ENCODE measurements around the gene MPDU1. TPM values are rescaled to one million over a fixed set of nuclear protein-coding genes. Genes with fewer than 3 reads are reported as not detected.
"Not testable (repeated sequence)": the region's sequence is repeated elsewhere in the genome, so short reads cannot be mapped to it uniquely, and the experiment has no call there.

MPDU1 gene
- total RNA-seq, 4 donors from 2014 or later, result 37.1 to 236 (median 125) TPM

GRCh38 chr17:7591596-7591995, 7.9 kb downstream of the MPDU1 start:
- peaks cover 0 to 9% (median 1%) of the 10 kb centered on the region in 4 donors for H3K4me1 ChIP-seq
- no peak for DNase-seq
- TF ChIP-seq, protein P1, sequence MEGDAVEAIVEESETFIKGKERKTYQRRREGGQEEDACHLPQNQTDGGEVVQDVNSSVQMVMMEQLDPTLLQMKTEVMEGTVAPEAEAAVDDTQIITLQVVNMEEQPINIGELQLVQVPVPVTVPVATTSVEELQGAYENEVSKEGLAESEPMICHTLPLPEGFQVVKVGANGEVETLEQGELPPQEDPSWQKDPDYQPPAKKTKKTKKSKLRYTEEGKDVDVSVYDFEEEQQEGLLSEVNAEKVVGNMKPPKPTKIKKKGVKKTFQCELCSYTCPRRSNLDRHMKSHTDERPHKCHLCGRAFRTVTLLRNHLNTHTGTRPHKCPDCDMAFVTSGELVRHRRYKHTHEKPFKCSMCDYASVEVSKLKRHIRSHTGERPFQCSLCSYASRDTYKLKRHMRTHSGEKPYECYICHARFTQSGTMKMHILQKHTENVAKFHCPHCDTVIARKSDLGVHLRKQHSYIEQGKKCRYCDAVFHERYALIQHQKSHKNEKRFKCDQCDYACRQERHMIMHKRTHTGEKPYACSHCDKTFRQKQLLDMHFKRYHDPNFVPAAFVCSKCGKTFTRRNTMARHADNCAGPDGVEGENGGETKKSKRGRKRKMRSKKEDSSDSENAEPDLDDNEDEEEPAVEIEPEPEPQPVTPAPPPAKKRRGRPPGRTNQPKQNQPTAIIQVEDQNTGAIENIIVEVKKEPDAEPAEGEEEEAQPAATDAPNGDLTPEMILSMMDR (IDR thresholded peaks at IDR 0.05), result no peak
- TF ChIP-seq POLR2A (IDR thresholded peaks at IDR 0.05), result no peak
- peaks cover 0 to 70% (median 0%) of the 10 kb centered on the region in 3 donors for H3K36me3 ChIP-seq
- no peak overlapping the region for H3K27ac ChIP-seq
- no peak overlapping the region for H3K4me3 ChIP-seq
- H3K9me3 ChIP-seq, result no peaks in the 10 kb centered on the region
- H3K27me3 ChIP-seq, result no peaks in the 10 kb centered on the region

- H3K36me3 ChIP-seq, result peaks cover 0 to 74% (median 0%) of the 10 kb centered on the region in 3 donors
- H3K4me3 ChIP-seq, result no peak overlapping the region
- H3K27ac ChIP-seq, result no peak overlapping the region
- no peaks in the 10 kb centered on the region for H3K9me3 ChIP-seq
- TF ChIP-seq, protein P1 (IDR thresholded peaks at IDR 0.05), result no peak
- TF ChIP-seq POLR2A (IDR thresholded peaks at IDR 0.05), result no peak
- H3K27me3 ChIP-seq, result no peaks in the 10 kb centered on the region
- no peak for DNase-seq
- peaks cover 0 to 16% (median 1%) of the 10 kb centered on the region in 4 donors for H3K4me1 ChIP-seq
These were observed 8.9 kb downstream of the MPDU1 start for GRCh38 chr17:7592422-7593021.

- TF ChIP-seq, protein P1 (IDR thresholded peaks at IDR 0.05), result no peak
- no peak for TF ChIP-seq POLR2A (IDR thresholded peaks at IDR 0.05)
- H3K36me3 ChIP-seq, result peaks cover 0 to 71% (median 0%) of the 10 kb centered on the region in 3 donors
- H3K27me3 ChIP-seq, result no peaks in the 10 kb centered on the region
- H3K4me1 ChIP-seq, result peaks cover 0 to 16% (median 1%) of the 10 kb centered on the region in 4 donors
- no peak for DNase-seq
- H3K27ac ChIP-seq, result no peak overlapping the region
- no peak overlapping the region for H3K4me3 ChIP-seq
- no peaks in the 10 kb centered on the region for H3K9me3 ChIP-seq
These were observed 9.6 kb downstream of the MPDU1 start for GRCh38 chr17:7593296-7593695.

DNA sequence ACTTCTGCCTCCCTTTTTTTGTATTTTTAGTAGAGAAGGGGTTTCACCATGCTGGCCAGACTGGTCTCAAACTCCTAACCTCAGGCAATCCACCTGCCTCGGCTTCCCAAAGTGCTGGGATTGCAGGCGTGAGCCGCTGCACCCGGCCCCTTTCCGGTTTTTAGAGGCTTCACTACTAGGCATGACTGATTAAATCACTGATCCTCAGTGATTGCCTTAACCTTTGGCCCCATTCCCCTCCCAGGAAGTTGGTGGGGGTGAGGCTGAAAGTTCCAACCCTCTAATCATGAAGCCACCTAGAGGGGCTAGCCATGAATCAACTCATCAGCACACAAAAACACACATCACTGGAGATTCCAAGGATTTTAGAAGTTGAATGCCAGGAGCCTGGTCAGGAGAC, 13.9 kb downstream of the MPDU1 start:
- H3K4me3 ChIP-seq, H3K27me3 ChIP-seq, H3K27ac ChIP-seq, H3K4me1 ChIP-seq, H3K9me3 ChIP-seq, DNase-seq: not testable (repeated sequence)
- peaks cover 0 to 96% (median 0%) of the 10 kb centered on the region in 3 donors for H3K36me3 ChIP-seq

- peaks cover 0 to 53% (median 0%) of the 10 kb centered on the region in 3 donors for H3K36me3 ChIP-seq
- H3K9me3 ChIP-seq, result no peaks in the 10 kb centered on the region
These were observed 22.6 kb downstream of the MPDU1 start for GRCh38 chr17:7606280-7606679.

GRCh38 chr17:7610641-7611040, 27.0 kb downstream of the MPDU1 start:
- TF ChIP-seq, protein P1 (IDR thresholded peaks at IDR 0.05), result no peak
- no peak for TF ChIP-seq POLR2A (IDR thresholded peaks at IDR 0.05)
- no peaks in the 10 kb centered on the region for H3K27me3 ChIP-seq
- DNase-seq, result no peak
- peaks cover 0 to 31% (median 10%) of the 10 kb centered on the region in 4 donors for H3K4me1 ChIP-seq
- no peak overlapping the region for H3K4me3 ChIP-seq
- peaks cover 0 to 15% (median 0%) of the 10 kb centered on the region in 3 donors for H3K36me3 ChIP-seq
- no peak overlapping the region for H3K27ac ChIP-seq
- no peaks in the 10 kb centered on the region for H3K9me3 ChIP-seq

More at GRCh38 chr17:7606280-7606679, 22.6 kb downstream of the MPDU1 start:
- peaks cover 0 to 6% (median 0%) of the 10 kb centered on the region in 4 donors for H3K4me1 ChIP-seq
- no peak overlapping the region for H3K4me3 ChIP-seq
- TF ChIP-seq, protein P1 (IDR thresholded peaks at IDR 0.05), result no peak
- no peak for TF ChIP-seq POLR2A (IDR thresholded peaks at IDR 0.05)
- H3K27me3 ChIP-seq, result no peaks in the 10 kb centered on the region
- DNase-seq, result no peak
- H3K27ac ChIP-seq, result no peak overlapping the region

All from Peyer's patch (tissue), 4 donors.